Measurements from ENCODE around the gene SKIL. TPM values are rescaled to one million over a fixed set of nuclear protein-coding genes. Genes with fewer than 3 reads are reported as not detected.

Gene SKIL
- total RNA-seq, 4 donors from 2014 or later = 44.1 to 75.4 (median 58.9) TPM

- H3K9me3 ChIP-seq = no peaks in the 10 kb centered on the region
- H3K4me3 ChIP-seq (replicated peaks in 1 of 3) = no peak overlapping the region
- TF ChIP-seq CTCF (IDR thresholded peaks at IDR 0.05) (no peak), POLR2A (IDR thresholded peaks at IDR 0.05) (no peak)
- no peak overlapping the region for H3K27ac ChIP-seq
- DNase-seq = no peak
- peaks cover 0 to 2% of the 10 kb centered on the region in 2 donors for H3K36me3 ChIP-seq
- H3K27me3 ChIP-seq = no peaks in the 10 kb centered on the region
- peaks cover 22 to 32% of the 10 kb centered on the region in 2 donors for H3K4me1 ChIP-seq
- 86 to 87% methylated on average over 5 of the region's 5 CpGs for WGBS, 2 donors
- intact Hi-C loops (cut with DNase I) = no loop called here
Measured at GRCh38 chr3:170360466-170360865, 3.0 kb downstream of the SKIL start.

- H3K9me3 ChIP-seq = no peaks in the 10 kb centered on the region
- H3K27me3 ChIP-seq = no peaks in the 10 kb centered on the region
- peaks cover 0 to 2% of the 10 kb centered on the region in 2 donors for H3K36me3 ChIP-seq
- DNase-seq = no peak
- no peak for TF ChIP-seq CTCF (IDR thresholded peaks at IDR 0.05)
- no peak for TF ChIP-seq POLR2A (IDR thresholded peaks at IDR 0.05)
- intact Hi-C loops (cut with DNase I) = no loop called here
- H3K4me3 ChIP-seq (replicated peaks in 1 of 3) = no peak overlapping the region
- no peak overlapping the region for H3K27ac ChIP-seq
- 63 to 65% methylated on average over 5 of the region's 5 CpGs for WGBS, 2 donors
- peaks cover 18 to 27% of the 10 kb centered on the region in 2 donors for H3K4me1 ChIP-seq
Measured at GRCh38 chr3:170360916-170361315, 3.4 kb downstream of the SKIL start.

- Histone ChIP-seq H3K4me3 (replicated peaks in 1 of 3) (no peak overlapping the region), H3K4me1 (peaks cover 12 to 23% of the 10 kb centered on the region in 2 donors), H3K36me3 (peaks cover 0 to 2% of the 10 kb centered on the region in 2 donors), H3K9me3 (no peaks in the 10 kb centered on the region), H3K27ac (no peak overlapping the region), H3K27me3 (no peaks in the 10 kb centered on the region)
- DNase-seq = no peak
- WGBS, 2 donors = 89 to 90% methylated on average over 6 of the region's 6 CpGs
- intact Hi-C loops (cut with DNase I) = no loop called here
- no peak for TF ChIP-seq CTCF (IDR thresholded peaks at IDR 0.05)
- no peak for TF ChIP-seq POLR2A (IDR thresholded peaks at IDR 0.05)
Measured at GRCh38 chr3:170361711-170362110, 4.2 kb downstream of the SKIL start.

- DNase-seq = no peak
- H3K27ac ChIP-seq = no peak overlapping the region
- TF ChIP-seq CTCF (IDR thresholded peaks at IDR 0.05) (no peak), POLR2A (IDR thresholded peaks at IDR 0.05) (no peak)
- peaks cover 0 to 2% of the 10 kb centered on the region in 2 donors for H3K36me3 ChIP-seq
- intact Hi-C loops (cut with DNase I) = no loop called here
- H3K4me1 ChIP-seq = peaks cover 12 to 28% of the 10 kb centered on the region in 2 donors
- no peaks in the 10 kb centered on the region for H3K9me3 ChIP-seq
- 88 to 98% methylated on average over 11 of the region's 11 CpGs for WGBS, 2 donors
- no peaks in the 10 kb centered on the region for H3K27me3 ChIP-seq
- no peak overlapping the region for H3K4me3 ChIP-seq (replicated peaks in 1 of 3)
Measured at GRCh38 chr3:170363471-170363994, 6.0 kb downstream of the SKIL start.

- TF ChIP-seq POLR2A (IDR thresholded peaks at IDR 0.05) = no peak
- no peak for TF ChIP-seq CTCF (IDR thresholded peaks at IDR 0.05)
- Histone ChIP-seq H3K9me3 (no peaks in the 10 kb centered on the region), H3K36me3 (peaks cover 0 to 2% of the 10 kb centered on the region in 2 donors), H3K27me3 (no peaks in the 10 kb centered on the region), H3K4me3 (replicated peaks in 1 of 3) (no peak overlapping the region), H3K27ac (no peak overlapping the region), H3K4me1 (peaks cover 12 to 28% of the 10 kb centered on the region in 2 donors)
- no peak for DNase-seq
- intact Hi-C loops (cut with DNase I) = no loop called here
- 77 to 80% methylated on average over 4 of the region's 4 CpGs for WGBS, 2 donors
Measured at GRCh38 chr3:170364965-170365364, 7.5 kb downstream of the SKIL start.

Measured in thyroid gland (tissue), 4 donors.